CD14-positive monocyte (primary cell): ENCODE results near the gene TMEM273. TPM values are rescaled to one million over a fixed set of nuclear protein-coding genes. Genes with fewer than 3 reads are reported as not detected.

ENCODE experiments used
- DNase-seq, 3 donors: peaks; one replicate each; pipeline ENCODE4 v3.0.0-alpha.2; 2011 to 2022
- H2AFZ ChIP-seq: 2 replicates; pipeline ENCODE4 v1.6.0; 2012; ENCODE audit warnings: mild to moderate bottlenecking, low read depth, low read length, inconsistent platforms; ENCODE audit not compliant: insufficient read depth, poor library complexity, severe bottlenecking
- H3K27ac ChIP-seq, 2 donors: 1 replicate in 1 of 2; 2 replicates in 1 of 2; pipeline ENCODE4 v1.5.1; 2012 to 2013; ENCODE audit warnings: low read length in 2 of 2, control low read depth in 1 of 2, inconsistent platforms in 1 of 2, low read depth in 1 of 2, mild to moderate bottlenecking in 1 of 2
- H3K27me3 ChIP-seq, 2 donors: one replicate each; pipeline versions ENCODE4 v1.6.0 to v1.6.1; 2011 to 2013; ENCODE audit warnings: low read length in 2 of 2; ENCODE audit not compliant: control insufficient read depth in 2 of 2, insufficient read depth in 2 of 2
- H3K36me3 ChIP-seq, 2 donors: replicated peaks in 1 of 2; 1 replicate in 1 of 2; 2 replicates in 1 of 2; pipeline versions ENCODE4 v1.5.1 to v1.6.1; 2012 to 2013; ENCODE audit warnings: low read length in 2 of 2, control low read depth in 1 of 2, inconsistent platforms in 1 of 2, mild to moderate bottlenecking in 1 of 2; ENCODE audit not compliant: insufficient read depth in 2 of 2, control insufficient read depth in 1 of 2
- H3K4me1 ChIP-seq, 2 donors: 1 replicate in 1 of 2; 2 replicates in 1 of 2; pipeline versions ENCODE4 v1.5.1 to v1.6.1; 2012 to 2013; ENCODE audit warnings: low read length in 2 of 2, control low read depth in 1 of 2, inconsistent platforms in 1 of 2, mild to moderate bottlenecking in 1 of 2, moderate library complexity in 1 of 2; ENCODE audit not compliant: insufficient read depth in 2 of 2, control insufficient read depth in 1 of 2
- H3K4me2 ChIP-seq: replicated peaks from 2 replicates; pipeline ENCODE3; 2012; ENCODE audit warnings: low read length, moderate library complexity, mild to moderate bottlenecking; ENCODE audit not compliant: poor library complexity, severe bottlenecking; ENCODE audit errors: extremely low read depth
- H3K4me3 ChIP-seq, 3 experiments: fragments of 200-600 bp in 1 of 3; sonication (generic) in 1 of 3; replicated peaks in 1 of 3; 1 replicate in 2 of 3; 2 replicates in 1 of 3; pipeline ENCODE4 v1.5.1; 2011 to 2013; ENCODE audit warnings: low read length in 3 of 3, mild to moderate bottlenecking in 3 of 3, control low read depth in 2 of 3, low read depth in 2 of 3, inconsistent platforms in 1 of 3, moderate library complexity in 1 of 3
- H3K79me2 ChIP-seq: 2 replicates; pipeline ENCODE4 v1.6.0; 2012; ENCODE audit warnings: mild to moderate bottlenecking, control low read depth, inconsistent platforms, low read length, moderate library complexity; ENCODE audit not compliant: insufficient read depth
- H3K9ac ChIP-seq: 2 replicates; pipeline ENCODE4 v1.6.0; 2017; ENCODE audit warnings: low read length, mild to moderate bottlenecking; ENCODE audit not compliant: insufficient read depth, poor library complexity, severe bottlenecking
- H3K9me3 ChIP-seq, 2 donors: replicated peaks in 1 of 2; 1 replicate in 1 of 2; 2 replicates in 1 of 2; pipeline versions ENCODE4 v1.5.1 to v1.6.1; 2012 to 2013; ENCODE audit warnings: low read length in 2 of 2, control low read depth in 1 of 2; ENCODE audit not compliant: control insufficient read depth in 1 of 2, insufficient read depth in 1 of 2
- H4K20me1 ChIP-seq: 2 replicates; pipeline ENCODE4 v1.6.0; 2012; ENCODE audit warnings: mild to moderate bottlenecking, low read length, control low read depth, moderate library complexity; ENCODE audit not compliant: insufficient read depth
- H3K27ac Mint-ChIP-seq, 7 donors: one replicate each; pipeline ENCODE4 v1.8.0; 2020; ENCODE audit warnings: mild to moderate bottlenecking in 7 of 7, mixed read lengths in 7 of 7, moderate library complexity in 6 of 7, inconsistent platforms in 2 of 7
- H3K27me3 Mint-ChIP-seq, 3 donors: one replicate each; pipeline ENCODE4 v1.8.0; 2021 to 2022; ENCODE audit warnings: low read depth in 3 of 3, mild to moderate bottlenecking in 3 of 3, mixed read lengths in 3 of 3, moderate library complexity in 3 of 3, inconsistent platforms in 1 of 3
- H3K36me3 Mint-ChIP-seq, 2 donors: one replicate each; pipeline ENCODE4 v1.8.0; 2020; ENCODE audit warnings: mixed read lengths in 2 of 2, inconsistent platforms in 1 of 2, mild to moderate bottlenecking in 1 of 2
- H3K4me1 Mint-ChIP-seq: one replicate; pipeline ENCODE4 v1.8.0; 2020; ENCODE audit warnings: mild to moderate bottlenecking, mixed read lengths
- H3K4me3 Mint-ChIP-seq, 2 donors: one replicate each; pipeline ENCODE4 v1.8.0; 2020; ENCODE audit warnings: mild to moderate bottlenecking in 2 of 2, mixed read lengths in 2 of 2, moderate library complexity in 1 of 2
- H3K9me3 Mint-ChIP-seq, 7 donors: one replicate each; pipeline ENCODE4 v1.8.0; 2020 to 2022; ENCODE audit warnings: mixed read lengths in 7 of 7, mild to moderate bottlenecking in 6 of 7, moderate library complexity in 6 of 7, inconsistent platforms in 2 of 7
- CTCF ChIP-seq: fragments of 200-600 bp; IDR thresholded peaks from one replicate; pipeline ENCODE4 v1.8.0; 2022; ENCODE audit warnings: antibody characterized with exemption, mild to moderate bottlenecking
- WGBS: methylation state at CpG from one replicate; pipeline ENCODE4 v1.1.5; 2013; ENCODE audit warnings: missing lambda C conversion rate; ENCODE audit not compliant: insufficient coverage; 5-methylcytosine and 5-hydroxymethylcytosine counted together
- intact Hi-C, 2 donors: fragments of 100-400 bp; cut with micrococcal nuclease; formaldehyde crosslinking; loops; one replicate each; pipeline versions ENCODE4 v1.15.0 to v1.15.1; 2023
- polyA plus RNA-seq, 3 donors: library from polyadenylated mRNA; depleted of rRNA in 1 of 3; unstranded in 2 of 3; stranded (reverse) in 1 of 3; fragments of 300-500 nt in 2 of 3; fragments of >200 nt in 1 of 3; fragmentation: Illumina TruSeq in 2 of 3; gene quantifications; 1 replicate in 2 of 3; 2 replicates in 1 of 3; pipeline ENCODE4 v1.2.3, GENCODE V29; 2012 to 2021

Gene TMEM273
- polyA plus RNA-seq, 3 donors = 6.7 to 7.9 (median 6.9) TPM

- no peak overlapping the region for H2AFZ ChIP-seq
- no peaks in the 10 kb centered on the region for H4K20me1 ChIP-seq
- no peak for TF ChIP-seq CTCF
- no peaks in the 10 kb centered on the region for H3K27me3 ChIP-seq
- no peak overlapping the region for H3K27ac ChIP-seq
- intact Hi-C loops = no loop called here
- H3K9me3 Mint-ChIP-seq = peaks cover 0 to 16% (median 8%) of the 10 kb centered on the region in 7 donors
- no peak overlapping the region for H3K9ac ChIP-seq
- no peak overlapping the region for H3K4me2 ChIP-seq
- 94% methylated on average over 3 of the region's 3 CpGs for WGBS
- no peaks in the 10 kb centered on the region for H3K4me1 Mint-ChIP-seq
- H3K4me1 ChIP-seq = no peaks in the 10 kb centered on the region
- peaks cover 3 to 10% (median 5%) of the 10 kb centered on the region in 3 donors for H3K27me3 Mint-ChIP-seq
- DNase-seq = no peak
- H3K79me2 ChIP-seq = no peaks in the 10 kb centered on the region
- peaks cover 7 to 8% of the 10 kb centered on the region in 2 donors for H3K9me3 ChIP-seq
- H3K36me3 Mint-ChIP-seq = no peaks in the 10 kb centered on the region
- no peak overlapping the region for H3K4me3 Mint-ChIP-seq
- no peak overlapping the region for H3K4me3 ChIP-seq
- no peaks in the 10 kb centered on the region for H3K36me3 ChIP-seq
- H3K27ac Mint-ChIP-seq = peak overlapping the region in 1 of 7 donors; percentile 2
These were observed 38.3 kb downstream of the TMEM273 start for GRCh38 chr10:49149881-49150280.

GRCh38 chr10:49144058-49144720 is 44.0 kb downstream of the TMEM273 start:
- no peaks in the 10 kb centered on the region for H3K36me3 ChIP-seq
- no peak overlapping the region for H3K9ac ChIP-seq

More at GRCh38 chr10:49144058-49144720, 44.0 kb downstream of the TMEM273 start:
- intact Hi-C loops = no loop called here
- no peak overlapping the region for H3K4me3 Mint-ChIP-seq
- peak overlapping the region in 1 of 7 donors; percentile 33 for H3K27ac Mint-ChIP-seq
- Histone ChIP-seq H3K27ac (no peak overlapping the region), H3K27me3 (no peaks in the 10 kb centered on the region), H3K79me2 (no peaks in the 10 kb centered on the region), H3K4me2 (no peak overlapping the region), H2AFZ (no peak overlapping the region), H3K9me3 (peaks cover 7 to 8% of the 10 kb centered on the region in 2 donors), H3K4me1 (peaks cover 5 to 6% of the 10 kb centered on the region in 2 donors), H4K20me1 (no peaks in the 10 kb centered on the region), H3K4me3 (no peak overlapping the region)
- peaks cover 4 to 10% (median 5%) of the 10 kb centered on the region in 3 donors for H3K27me3 Mint-ChIP-seq
- peaks cover 6% of the 10 kb centered on the region for H3K4me1 Mint-ChIP-seq
- no CpG with 5 or more reads among the region's 2 CpGs for WGBS
- DNase-seq = no peak
- peaks cover 0 to 14% (median 8%) of the 10 kb centered on the region in 7 donors for H3K9me3 Mint-ChIP-seq
- H3K36me3 Mint-ChIP-seq = no peaks in the 10 kb centered on the region
- no peak for TF ChIP-seq CTCF
